Measurements from ENCODE around the gene ZNF3.

The ZNF3 gene

GRCh38 chr7:100069991-100070390 lies 11.5 kb downstream of the ZNF3 start:
- peaks cover 18% of the 10 kb centered on the region for H3K9me3 ChIP-seq
- TF ChIP-seq CTCF (IDR thresholded peaks at IDR 0.05; ENCODE audit: low read depth, low read length) = no peak

GRCh38 chr7:100066953-100067352 lies 14.6 kb downstream of the ZNF3 start:
- peaks cover 53% of the 10 kb centered on the region for H3K36me3 ChIP-seq
- peaks cover 5% of the 10 kb centered on the region for H3K4me1 ChIP-seq
- H3K27me3 ChIP-seq = no peaks in the 10 kb centered on the region
- H3K9me3 ChIP-seq = peaks cover 11% of the 10 kb centered on the region
- no peak for TF ChIP-seq CTCF (IDR thresholded peaks at IDR 0.05; ENCODE audit: low read depth, low read length)
- no peak for DNase-seq
- no peak overlapping the region for H3K4me3 ChIP-seq (ENCODE audit: low read depth, low read length)

More at GRCh38 chr7:100069991-100070390, 11.5 kb downstream of the ZNF3 start:
- Histone ChIP-seq H3K4me3 (ENCODE audit: low read depth, low read length) (no peak overlapping the region), H3K27me3 (no peaks in the 10 kb centered on the region), H3K36me3 (peaks cover 72% of the 10 kb centered on the region), H3K4me1 (peaks cover 5% of the 10 kb centered on the region)
- no peak for DNase-seq

GRCh38 chr7:100065452-100066186 lies 15.9 kb downstream of the ZNF3 start:
- DNase-seq = peak; percentile 41
- H3K9me3 ChIP-seq = no peaks in the 10 kb centered on the region; the same call in 1 of the 2 replicates
- no peaks in the 10 kb centered on the region for H3K27me3 ChIP-seq
- no peak for TF ChIP-seq CTCF (IDR thresholded peaks at IDR 0.05; ENCODE audit: low read depth, low read length)
- peaks cover 5% of the 10 kb centered on the region for H3K4me1 ChIP-seq
- no peak overlapping the region for H3K4me3 ChIP-seq (ENCODE audit: low read depth, low read length)
- peaks cover 48% of the 10 kb centered on the region for H3K36me3 ChIP-seq

- Histone ChIP-seq H3K4me1 (peaks cover 5% of the 10 kb centered on the region), H3K9me3 (no peaks in the 10 kb centered on the region), H3K27me3 (no peaks in the 10 kb centered on the region), H3K36me3 (peaks cover 41% of the 10 kb centered on the region), H3K4me3 (ENCODE audit: low read depth, low read length) (no peak overlapping the region)
- TF ChIP-seq CTCF (IDR thresholded peaks at IDR 0.05; ENCODE audit: low read depth, low read length) = no peak
- no peak for DNase-seq
Observed at GRCh38 chr7:100064162-100064561, 17.4 kb downstream of the ZNF3 start.

GRCh38 chr7:100063376-100063775 lies 18.1 kb downstream of the ZNF3 start:
- no peak overlapping the region for H3K4me3 ChIP-seq (ENCODE audit: low read depth, low read length)
- no peaks in the 10 kb centered on the region for H3K9me3 ChIP-seq
- no peak for DNase-seq
- peaks cover 41% of the 10 kb centered on the region for H3K36me3 ChIP-seq
- no peaks in the 10 kb centered on the region for H3K27me3 ChIP-seq
- H3K4me1 ChIP-seq = peaks cover 5% of the 10 kb centered on the region
- no peak for TF ChIP-seq CTCF (IDR thresholded peaks at IDR 0.05; ENCODE audit: low read depth, low read length)

GRCh38 chr7:100061518-100062193 lies 19.9 kb downstream of the ZNF3 start:
- H3K36me3 ChIP-seq = peaks cover 51% of the 10 kb centered on the region
- no peak for DNase-seq
- no peak overlapping the region for H3K4me3 ChIP-seq (ENCODE audit: low read depth, low read length)
- H3K4me1 ChIP-seq = peaks cover 5% of the 10 kb centered on the region
- H3K27me3 ChIP-seq = no peaks in the 10 kb centered on the region
- H3K9me3 ChIP-seq = no peaks in the 10 kb centered on the region
- TF ChIP-seq CTCF (IDR thresholded peaks at IDR 0.05; ENCODE audit: low read depth, low read length) = no peak
